PC-9 (cell line): ENCODE measurements around the gene CEP85L. TPM values are rescaled to one million over a fixed set of nuclear protein-coding genes. Genes with fewer than 3 reads are reported as not detected.

Experiments used
- BruUV-seq: library from RNA; stranded (reverse); fragments of 400-500 nt; replicated peaks from 2 replicates; lab custom pipeline; 2021; lab: Mats Ljungman, UMichigan
- CTCF ChIA-PET: fragments of 300-600 bp; sonication (Branson Sonifier 250); formaldehyde crosslinking; loops from one replicate; lab custom pipeline; 2022; ENCODE audit warnings: antibody characterized with exemption; lab: Charles Lee
- POLR2A ChIA-PET: fragments of 300-600 bp; sonication (Branson Sonifier 250); formaldehyde crosslinking; loops from one replicate; lab custom pipeline; 2022; ENCODE audit warnings: antibody characterized with exemption; ENCODE audit not compliant: unreplicated experiment; lab: Charles Lee
- DNase-seq, 2 experiments: peaks; one replicate each; pipeline versions ENCODE4 v3.0.0 to v3.0.0-alpha.2; 2015 to 2022; ENCODE audit warnings: mixed read lengths in 1 of 2
- H2AFZ ChIP-seq: fragments of 200-600 bp; sonication (generic); 2 replicates; pipeline ENCODE4 v1.8.1; 2017; ENCODE audit warnings: antibody characterized with exemption
- H3F3A ChIP-seq: fragments of 200-600 bp; sonication (generic); 2 replicates; pipeline ENCODE4 v1.8.1; 2017; ENCODE audit warnings: antibody characterized with exemption, mild to moderate bottlenecking, low read depth; ENCODE audit not compliant: insufficient read depth
- H3K27ac ChIP-seq: fragments of 200-600 bp; sonication (generic); 2 replicates; pipeline ENCODE4 v1.6.1; 2016; ENCODE audit warnings: mixed run types
- H3K27me3 ChIP-seq: fragments of 200-600 bp; sonication (generic); 2 replicates; pipeline ENCODE4 v1.6.1; 2016; ENCODE audit warnings: low read depth, mixed run types; ENCODE audit not compliant: insufficient read depth
- H3K36me3 ChIP-seq: fragments of 200-600 bp; sonication (generic); 2 replicates; pipeline ENCODE4 v1.6.1; 2016; ENCODE audit warnings: low read depth, mixed run types
- H3K4me1 ChIP-seq: fragments of 200-600 bp; sonication (generic); replicated peaks from 2 replicates; pipeline ENCODE4 v1.6.1; 2016; ENCODE audit warnings: mixed run types; ENCODE audit not compliant: insufficient read depth
- H3K4me2 ChIP-seq: fragments of 200-600 bp; sonication (generic); 2 replicates; pipeline ENCODE4 v1.6.1; 2017; ENCODE audit warnings: mixed run types
- H3K4me3 ChIP-seq: fragments of 200-600 bp; sonication (generic); 2 replicates; pipeline ENCODE4 v1.6.1; 2016; ENCODE audit warnings: mixed run types
- H3K79me2 ChIP-seq: fragments of 200-600 bp; sonication (generic); 2 replicates; pipeline ENCODE4 v1.6.1; 2017; ENCODE audit warnings: low read depth, mixed run types
- H3K9me2 ChIP-seq: fragments of 200-600 bp; sonication (generic); 2 replicates; pipeline ENCODE4 v1.8.1; 2017; ENCODE audit warnings: mild to moderate bottlenecking; ENCODE audit not compliant: insufficient read depth
- H3K9me3 ChIP-seq: fragments of 200-600 bp; sonication (generic); 2 replicates; pipeline ENCODE4 v1.8.1; 2016; ENCODE audit warnings: low read depth; ENCODE audit not compliant: insufficient read depth
- H4K20me1 ChIP-seq: fragments of 200-600 bp; sonication (generic); 2 replicates; pipeline ENCODE4 v1.8.1; 2017; ENCODE audit not compliant: insufficient read depth
- CTCF ChIP-seq: fragments of 200-600 bp; sonication (generic); conservative IDR thresholded peaks from 2 replicates; pipeline ENCODE4 v1.6.1; 2017; ENCODE audit warnings: mixed run types, antibody characterized with exemption, mild to moderate bottlenecking, moderate library complexity
- EZH2 ChIP-seq: fragments of 200-600 bp; sonication (generic); IDR thresholded peaks from 2 replicates; pipeline ENCODE4 v1.8.0; 2017; ENCODE audit warnings: antibody characterized with exemption, low read depth
- intact Hi-C: fragments of 100-400 bp; cut with micrococcal nuclease; formaldehyde crosslinking; loops from one replicate; pipeline ENCODE4 v1.10.0; 2022; ENCODE audit not compliant: unreplicated experiment
- total RNA-seq: library from RNA; stranded (reverse); gene quantifications from 2 replicates; pipeline ENCODE4 v1.2.3, GENCODE V29; 2021

Gene CEP85L
- total RNA-seq, 1 experiment from 2014 or later: 3.0 TPM

GRCh38 chr6:118523216-118523615 is 128.2 kb downstream of the CEP85L start:
- ChIA-PET CTCF (no interaction called here), POLR2A (no interaction called here)
- Histone ChIP-seq H2AFZ (no peak overlapping the region), H3K79me2 (no peaks in the 10 kb centered on the region), H4K20me1 (no peaks in the 10 kb centered on the region; the same call in 1 of the 2 replicates), H3F3A (peaks cover 5% of the 10 kb centered on the region; the same call in 1 of the 2 replicates), H3K36me3 (no peaks in the 10 kb centered on the region), H3K27me3 (no peaks in the 10 kb centered on the region), H3K4me3 (no peak overlapping the region), H3K9me3 (no peaks in the 10 kb centered on the region), H3K4me2 (no peak overlapping the region), H3K4me1 (no peaks in the 10 kb centered on the region), H3K27ac (no peak overlapping the region), H3K9me2 (no peaks in the 10 kb centered on the region)
- no TSS peak for BruUV-seq
- TF ChIP-seq CTCF (no peak), EZH2 (no peak)
- intact Hi-C loops: no loop called here
- no peak for DNase-seq

- Histone ChIP-seq H2AFZ (no peak overlapping the region), H3K27me3 (no peaks in the 10 kb centered on the region), H4K20me1 (no peaks in the 10 kb centered on the region; the same call in 1 of the 2 replicates), H3K4me3 (no peak overlapping the region), H3K4me2 (no peak overlapping the region), H3K9me3 (no peaks in the 10 kb centered on the region), H3K9me2 (no peaks in the 10 kb centered on the region), H3K79me2 (no peaks in the 10 kb centered on the region), H3K27ac (no peak overlapping the region), H3K36me3 (no peaks in the 10 kb centered on the region), H3F3A (peaks cover 5% of the 10 kb centered on the region; the same call in 1 of the 2 replicates), H3K4me1 (no peaks in the 10 kb centered on the region)
- BruUV-seq: no TSS peak
- no peak for TF ChIP-seq CTCF
- no peak for TF ChIP-seq EZH2
- DNase-seq: no peak
- POLR2A ChIA-PET: no interaction called here
- CTCF ChIA-PET: no interaction called here
- intact Hi-C loops: no loop called here
These were observed 129.0 kb downstream of the CEP85L start for GRCh38 chr6:118522422-118522821.

DNA sequence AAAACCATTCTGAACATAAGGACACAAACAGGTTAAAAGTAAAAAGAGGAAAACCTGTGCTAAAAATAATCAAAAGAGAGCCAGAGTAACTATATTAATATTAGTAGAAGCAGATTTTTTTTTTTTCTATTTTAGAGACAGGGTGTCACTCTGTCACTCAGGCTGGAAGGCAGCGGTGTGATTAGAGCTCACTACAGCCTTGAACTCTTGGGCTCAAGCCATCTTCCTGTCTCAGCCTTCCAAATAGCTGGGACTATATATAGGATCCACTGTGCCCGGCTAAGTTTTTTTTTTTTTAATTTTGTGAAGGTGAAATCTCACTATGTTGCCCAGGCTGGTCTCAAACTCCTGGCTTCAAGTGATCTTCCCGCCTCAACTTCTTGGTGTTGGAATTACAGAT is 136.7 kb downstream of the CEP85L start:
- POLR2A ChIA-PET: no interaction called here
- Histone ChIP-seq H3K36me3 (no peaks in the 10 kb centered on the region), H3K27ac (no peak overlapping the region), H3K4me1 (no peaks in the 10 kb centered on the region), H3K4me3 (no peak overlapping the region), H3K4me2 (no peak overlapping the region), H2AFZ (no peak overlapping the region), H3K9me3 (no peaks in the 10 kb centered on the region; the same call in 1 of the 2 replicates), H3F3A (no peaks in the 10 kb centered on the region), H3K9me2 (no peaks in the 10 kb centered on the region), H3K27me3 (no peaks in the 10 kb centered on the region), H4K20me1 (no peaks in the 10 kb centered on the region), H3K79me2 (no peaks in the 10 kb centered on the region)
- CTCF ChIA-PET: no interaction called here
- BruUV-seq: no TSS peak
- TF ChIP-seq EZH2: no peak
- no peak for TF ChIP-seq CTCF
- intact Hi-C loops: no loop called here
- no peak for DNase-seq
